Measurements from ENCODE around the gene WDR44.

DNA sequence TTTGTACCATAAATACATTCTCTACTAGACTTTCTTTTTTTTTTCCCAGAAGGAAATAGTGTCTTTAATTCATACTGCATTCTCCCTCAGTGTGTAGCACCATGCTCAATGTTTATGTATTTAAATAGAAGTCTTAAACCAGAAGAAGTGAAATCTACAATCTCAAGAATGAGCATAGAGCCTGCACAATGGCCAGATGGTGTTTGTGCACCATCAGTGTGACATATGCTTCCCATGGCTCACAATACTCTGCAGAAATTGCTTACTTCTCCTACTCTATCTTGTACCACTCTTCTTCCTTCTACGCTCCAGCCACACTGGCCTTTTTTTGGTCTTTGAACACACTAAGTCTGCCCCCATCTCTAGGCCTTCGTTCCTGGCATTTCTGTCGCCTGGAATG is 147.1 kb downstream of the WDR44 start:
- TF ChIP-seq, protein P1, sequence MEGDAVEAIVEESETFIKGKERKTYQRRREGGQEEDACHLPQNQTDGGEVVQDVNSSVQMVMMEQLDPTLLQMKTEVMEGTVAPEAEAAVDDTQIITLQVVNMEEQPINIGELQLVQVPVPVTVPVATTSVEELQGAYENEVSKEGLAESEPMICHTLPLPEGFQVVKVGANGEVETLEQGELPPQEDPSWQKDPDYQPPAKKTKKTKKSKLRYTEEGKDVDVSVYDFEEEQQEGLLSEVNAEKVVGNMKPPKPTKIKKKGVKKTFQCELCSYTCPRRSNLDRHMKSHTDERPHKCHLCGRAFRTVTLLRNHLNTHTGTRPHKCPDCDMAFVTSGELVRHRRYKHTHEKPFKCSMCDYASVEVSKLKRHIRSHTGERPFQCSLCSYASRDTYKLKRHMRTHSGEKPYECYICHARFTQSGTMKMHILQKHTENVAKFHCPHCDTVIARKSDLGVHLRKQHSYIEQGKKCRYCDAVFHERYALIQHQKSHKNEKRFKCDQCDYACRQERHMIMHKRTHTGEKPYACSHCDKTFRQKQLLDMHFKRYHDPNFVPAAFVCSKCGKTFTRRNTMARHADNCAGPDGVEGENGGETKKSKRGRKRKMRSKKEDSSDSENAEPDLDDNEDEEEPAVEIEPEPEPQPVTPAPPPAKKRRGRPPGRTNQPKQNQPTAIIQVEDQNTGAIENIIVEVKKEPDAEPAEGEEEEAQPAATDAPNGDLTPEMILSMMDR (IDR thresholded peaks at IDR 0.05; ENCODE audit: low read depth, low read length), result no peak
- no peak for TF ChIP-seq EZH2phosphoT487 (IDR thresholded peaks at IDR 0.05; ENCODE audit: low read depth)
